A549 (cell line): Measurements from ENCODE around the gene NOSIP.

Source experiments
- HDAC2 ChIP-seq: fragments of 200-600 bp; sonication (generic); IDR thresholded peaks from 2 replicates; pipeline ENCODE4 v1.6.1; 2016
- JUN ChIP-seq, 2 experiments: fragments of >200 bp; sonication (Bioruptor Twin); formaldehyde crosslinking; IDR thresholded peaks; 2 replicates in 1 of 2; 3 replicates in 1 of 2; pipeline ENCODE4 v1.6.1; 2016 to 2017
- JUNB ChIP-seq: fragments of >200 bp; sonication (Bioruptor Twin); formaldehyde crosslinking; IDR thresholded peaks from 2 replicates; pipeline ENCODE4 v1.6.1; 2016
- KDM1A ChIP-seq: fragments of 200-600 bp; sonication (generic); IDR thresholded peaks from 2 replicates; pipeline ENCODE4 v1.6.1; 2016; ENCODE audit warnings: low read depth, mild to moderate bottlenecking
- PHF8 ChIP-seq: fragments of 200-600 bp; sonication (generic); IDR thresholded peaks from 2 replicates; pipeline ENCODE4 v1.6.1; 2016; ENCODE audit warnings: low read depth, mild to moderate bottlenecking, antibody characterized with exemption, moderate library complexity, borderline replicate concordance
- POLR2A ChIP-seq: IDR thresholded peaks from 2 replicates; pipeline ENCODE4 v1.6.1; 2012; ENCODE audit warnings: mild to moderate bottlenecking, low read length
- RAD21 ChIP-seq, 2 experiments: fragments of >200 bp in 1 of 2; sonication (Bioruptor Twin) in 1 of 2; formaldehyde crosslinking in 1 of 2; IDR thresholded peaks in 1 of 2; conservative IDR thresholded peaks in 1 of 2; 2 replicates in 1 of 2; 3 replicates in 1 of 2; pipeline ENCODE4 v1.6.1; 2012 to 2018; ENCODE audit warnings: inconsistent platforms in 1 of 2
- RFX5 ChIP-seq: fragments of 450-650 bp; IDR thresholded peaks from 2 replicates; pipeline ENCODE4 v1.7.1; 2014; ENCODE audit warnings: antibody characterized with exemption, mild to moderate bottlenecking, moderate library complexity
- SMC3 ChIP-seq: fragments of >200 bp; sonication (Bioruptor Twin); formaldehyde crosslinking; IDR thresholded peaks from 3 replicates; pipeline ENCODE4 v1.6.1; 2018; ENCODE audit warnings: inconsistent platforms
- TF ChIP-seq, protein P1 (sequence below): fragments of >200 bp; sonication (Bioruptor Twin); formaldehyde crosslinking; IDR thresholded peaks from 3 replicates; pipeline ENCODE4 v1.5.1; 2016
- TF ChIP-seq, protein P2 (sequence below): fragments of 450-650 bp; IDR thresholded peaks from 2 replicates; pipeline ENCODE4 v1.6.1; 2014; ENCODE audit warnings: antibody characterized with exemption

DNA sequence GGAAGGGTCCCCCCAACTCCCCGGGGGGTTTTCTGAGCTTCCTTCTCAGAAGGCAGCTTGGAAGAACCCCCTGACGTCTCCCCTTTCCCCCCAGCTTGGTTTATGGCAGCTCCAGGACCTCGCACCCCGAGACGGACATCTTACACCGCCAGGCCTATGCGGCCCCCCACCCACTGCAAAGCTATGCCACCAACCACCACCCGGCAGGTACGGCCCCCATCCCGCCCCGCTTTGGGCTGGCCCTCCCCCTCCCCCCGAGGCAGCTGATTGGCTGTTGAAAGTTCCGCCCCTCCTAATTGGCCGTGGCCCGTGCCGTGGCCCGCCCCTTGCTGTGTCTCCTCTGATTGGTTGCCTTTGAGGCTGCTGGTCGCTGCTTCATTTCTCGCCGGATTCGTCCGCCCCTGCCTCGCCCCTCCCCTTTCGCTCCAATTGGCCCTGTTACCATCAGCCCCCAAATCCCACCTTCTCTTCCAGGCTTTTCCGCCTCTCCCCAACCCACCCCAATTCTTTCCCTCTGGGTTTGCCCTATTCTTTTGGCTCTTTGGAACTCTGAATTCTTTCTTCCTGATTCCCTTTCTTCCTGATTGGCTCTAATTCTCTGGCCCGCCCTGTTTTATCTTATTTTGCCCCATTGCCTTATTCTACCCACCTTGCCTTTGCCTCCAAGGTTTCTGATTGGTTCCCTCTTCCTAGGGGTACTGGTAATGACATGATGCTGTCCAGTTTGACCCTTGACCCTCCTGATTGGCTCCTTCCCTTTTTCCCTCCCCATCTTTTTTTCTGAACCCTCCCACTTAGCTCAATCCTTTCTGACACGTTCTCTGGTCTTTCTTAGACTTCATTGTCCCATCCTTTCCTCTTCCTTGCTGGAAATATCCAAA lies 13.1 kb upstream of the NOSIP start:
- TF ChIP-seq, protein P1, sequence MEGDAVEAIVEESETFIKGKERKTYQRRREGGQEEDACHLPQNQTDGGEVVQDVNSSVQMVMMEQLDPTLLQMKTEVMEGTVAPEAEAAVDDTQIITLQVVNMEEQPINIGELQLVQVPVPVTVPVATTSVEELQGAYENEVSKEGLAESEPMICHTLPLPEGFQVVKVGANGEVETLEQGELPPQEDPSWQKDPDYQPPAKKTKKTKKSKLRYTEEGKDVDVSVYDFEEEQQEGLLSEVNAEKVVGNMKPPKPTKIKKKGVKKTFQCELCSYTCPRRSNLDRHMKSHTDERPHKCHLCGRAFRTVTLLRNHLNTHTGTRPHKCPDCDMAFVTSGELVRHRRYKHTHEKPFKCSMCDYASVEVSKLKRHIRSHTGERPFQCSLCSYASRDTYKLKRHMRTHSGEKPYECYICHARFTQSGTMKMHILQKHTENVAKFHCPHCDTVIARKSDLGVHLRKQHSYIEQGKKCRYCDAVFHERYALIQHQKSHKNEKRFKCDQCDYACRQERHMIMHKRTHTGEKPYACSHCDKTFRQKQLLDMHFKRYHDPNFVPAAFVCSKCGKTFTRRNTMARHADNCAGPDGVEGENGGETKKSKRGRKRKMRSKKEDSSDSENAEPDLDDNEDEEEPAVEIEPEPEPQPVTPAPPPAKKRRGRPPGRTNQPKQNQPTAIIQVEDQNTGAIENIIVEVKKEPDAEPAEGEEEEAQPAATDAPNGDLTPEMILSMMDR: no peak
- TF ChIP-seq JUN (IDR thresholded peaks at IDR 0.05) (no peak), RFX5 (0 out of 2 replicates have a peak, but pooled peaks have one; percentile 17), POLR2A (no peak), RAD21 (conservative IDR thresholded peaks at IDR 0.05 in 1 of 2, IDR thresholded peaks at IDR 0.05 in 1 of 2) (no peak), JUNB (no peak), KDM1A (no peak), HDAC2 (no peak), PHF8 (no peak), SMC3 (no peak)
- TF ChIP-seq, protein P2, sequence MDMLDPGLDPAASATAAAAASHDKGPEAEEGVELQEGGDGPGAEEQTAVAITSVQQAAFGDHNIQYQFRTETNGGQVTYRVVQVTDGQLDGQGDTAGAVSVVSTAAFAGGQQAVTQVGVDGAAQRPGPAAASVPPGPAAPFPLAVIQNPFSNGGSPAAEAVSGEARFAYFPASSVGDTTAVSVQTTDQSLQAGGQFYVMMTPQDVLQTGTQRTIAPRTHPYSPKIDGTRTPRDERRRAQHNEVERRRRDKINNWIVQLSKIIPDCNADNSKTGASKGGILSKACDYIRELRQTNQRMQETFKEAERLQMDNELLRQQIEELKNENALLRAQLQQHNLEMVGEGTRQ: peak; percentile 57
